ENCODE data around the gene L1CAM.

DNA sequence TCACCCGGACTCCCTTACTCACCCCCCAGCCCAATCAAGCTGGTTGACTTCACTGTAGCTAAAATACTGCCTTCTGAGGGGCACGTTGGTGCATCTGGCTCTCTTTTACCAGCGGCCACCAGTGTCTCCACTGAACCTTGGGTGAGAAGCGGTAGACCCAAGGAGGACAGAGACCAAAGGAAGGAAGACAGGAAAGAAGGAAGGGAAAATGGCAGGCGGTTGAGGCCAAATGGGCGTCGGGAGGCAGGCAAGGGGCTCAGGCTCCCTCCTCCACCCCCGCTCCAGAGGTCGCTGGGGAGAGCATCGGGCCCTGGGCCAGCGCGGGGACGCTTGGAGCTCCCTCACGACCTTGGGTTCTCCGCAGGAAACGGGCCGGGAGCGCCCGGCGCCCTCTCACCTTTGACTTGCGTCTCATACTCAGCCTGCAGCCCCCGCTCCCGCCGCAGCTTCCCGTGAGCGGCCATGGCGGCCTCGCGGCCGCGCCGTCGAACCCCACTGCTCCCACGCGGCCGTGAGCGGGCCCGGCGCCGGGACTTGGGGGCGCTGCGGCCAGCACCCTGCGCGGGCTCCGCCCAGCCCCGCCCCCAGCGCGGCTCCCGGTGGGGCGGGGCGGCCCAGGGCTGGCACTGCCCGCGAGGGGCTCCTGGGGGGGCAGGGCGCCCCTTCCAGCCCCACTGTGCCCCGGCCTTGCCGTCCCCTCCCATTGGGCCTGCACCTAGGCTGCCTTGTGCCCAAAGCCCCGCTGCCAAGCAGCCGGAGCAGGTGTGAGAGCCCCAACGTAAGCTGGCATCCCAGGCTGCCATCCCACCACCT lies 40.0 kb upstream of the L1CAM start, which contains the start of gene ARHGAP4:
- TF ChIP-seq YY1 (IDR thresholded peaks at IDR 0.05; ENCODE audit: insufficient read depth, insufficient read length) (no peak), SUZ12 (IDR thresholded peaks at IDR 0.05; ENCODE audit: extremely low read depth, insufficient read depth, insufficient read length) (no peak)
